ENCODE data around the gene CLASP2.

The CLASP2 gene

DNA sequence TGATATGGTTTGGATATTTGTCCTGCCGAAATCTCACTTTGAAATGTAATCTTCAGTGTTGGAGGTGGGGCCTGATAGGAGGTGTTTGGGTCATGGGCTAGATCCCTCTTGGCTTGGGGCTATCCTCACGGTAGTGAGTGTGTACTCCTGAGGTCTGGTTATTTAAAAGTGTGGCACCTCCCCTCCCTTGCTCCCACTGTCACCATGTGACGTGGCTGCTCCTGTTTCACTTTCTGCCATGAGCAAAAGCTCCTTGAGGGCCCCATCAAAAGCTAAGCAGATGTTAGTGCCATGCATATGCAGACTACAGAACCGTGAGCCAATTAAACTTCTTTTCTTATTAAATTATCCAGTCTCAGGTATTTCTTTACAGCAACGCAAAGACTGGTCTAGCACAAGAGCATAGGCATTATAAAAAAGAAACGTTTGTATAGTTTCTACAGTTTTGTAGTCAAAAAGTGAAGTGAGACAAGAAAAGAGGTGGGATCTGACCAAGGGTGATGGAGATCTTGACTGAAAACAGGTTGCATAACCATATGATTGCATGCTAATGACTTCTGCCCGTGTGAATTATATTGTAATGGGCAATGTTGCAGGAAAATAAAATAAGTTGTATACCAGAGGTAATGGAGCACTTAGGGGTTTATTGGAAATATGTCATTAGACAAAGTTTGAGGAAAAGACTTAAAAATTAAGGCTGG, 28.5 kb upstream of the CLASP2 start:
- TF ChIP-seq CTCF (IDR thresholded peaks at IDR 0.05; ENCODE audit: insufficient read depth, missing control alignments): no peak
- no peak for DNase-seq (ENCODE audit: insufficient read length, low spot score)
- no peak for FAIRE-seq

- FAIRE-seq: no peak
- no peak for TF ChIP-seq CTCF (IDR thresholded peaks at IDR 0.05; ENCODE audit: insufficient read depth, missing control alignments)
- no peak for DNase-seq (ENCODE audit: insufficient read length, low spot score)
Observed at GRCh38 chr3:33737146-33737545, 19.1 kb upstream of the CLASP2 start.

- FAIRE-seq (no peak), DNase-seq (ENCODE audit: insufficient read length, low spot score) (no peak)
- TF ChIP-seq CTCF (IDR thresholded peaks at IDR 0.05; ENCODE audit: insufficient read depth, missing control alignments): no peak
Observed at GRCh38 chr3:33732394-33732793, 14.3 kb upstream of the CLASP2 start.

- no peak for TF ChIP-seq CTCF (IDR thresholded peaks at IDR 0.05; ENCODE audit: insufficient read depth, missing control alignments)
- no peak for DNase-seq (ENCODE audit: insufficient read length, low spot score)
- FAIRE-seq: no peak
Observed at GRCh38 chr3:33729993-33730392, 11.9 kb upstream of the CLASP2 start.

DNA sequence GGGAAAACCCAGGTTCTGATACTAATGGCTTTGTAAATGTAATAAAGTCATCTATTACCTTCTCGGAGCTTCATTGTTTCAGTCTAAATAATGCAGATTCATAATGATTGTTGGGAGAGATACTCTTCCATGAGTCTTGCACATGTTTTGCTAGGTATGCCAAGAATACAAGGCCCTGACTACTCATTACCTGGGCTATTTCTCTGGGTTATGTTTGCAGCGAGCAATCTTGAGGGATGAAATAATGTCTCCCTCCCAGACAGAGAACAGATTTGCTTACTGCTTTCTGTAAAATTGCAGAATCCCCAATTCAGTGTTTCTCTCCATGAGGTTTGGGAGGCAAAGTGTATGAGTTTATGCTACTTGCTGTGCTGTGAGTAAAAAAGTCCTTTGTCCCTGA, 6.2 kb upstream of the CLASP2 start:
- DNase-seq (ENCODE audit: insufficient read length, low spot score) (no peak), FAIRE-seq (no peak)
- no peak for TF ChIP-seq CTCF (IDR thresholded peaks at IDR 0.05; ENCODE audit: insufficient read depth, missing control alignments)

- FAIRE-seq (no peak), DNase-seq (ENCODE audit: insufficient read length, low spot score) (no peak)
- no peak for TF ChIP-seq CTCF (IDR thresholded peaks at IDR 0.05; ENCODE audit: insufficient read depth, missing control alignments)
Observed at GRCh38 chr3:33722626-33723370, 4.7 kb upstream of the CLASP2 start.

DNA sequence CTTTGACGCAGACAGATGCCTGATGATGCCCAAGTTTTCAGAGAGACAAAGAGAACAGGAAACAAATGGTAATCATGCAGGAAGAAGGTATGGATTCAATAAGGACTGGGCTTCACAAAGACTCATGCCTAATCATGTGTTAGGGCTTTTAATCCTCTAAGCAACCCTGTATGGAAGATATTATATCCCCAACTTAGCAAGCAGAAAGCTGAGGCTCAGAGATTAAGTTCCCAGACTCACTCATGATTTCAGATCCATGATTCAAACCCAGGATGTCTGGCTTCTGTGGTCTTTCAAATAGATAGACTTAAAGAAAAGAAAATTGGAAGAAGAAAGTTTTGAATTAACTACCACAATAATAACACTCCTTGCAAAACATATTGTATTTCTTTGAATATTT, 4.1 kb upstream of the CLASP2 start:
- DNase-seq (ENCODE audit: insufficient read length, low spot score): no peak
- no peak for TF ChIP-seq CTCF (IDR thresholded peaks at IDR 0.05; ENCODE audit: insufficient read depth, missing control alignments)
- FAIRE-seq: peak; percentile 16

Data from D721Med (cell line).